NCI-H2196 (cell line): ENCODE results near the gene CLCN1.

Source experiments
- DNase-seq: peaks from one replicate; lab custom pipeline; 2025; ENCODE audit not compliant: unreplicated experiment; lab: John Stamatoyannopoulos, UW

CLCN1 gene

GRCh38 chr7:143395187-143396149 lies 79.6 kb downstream of the CLCN1 start:
- DNase-seq: no peak

DNA sequence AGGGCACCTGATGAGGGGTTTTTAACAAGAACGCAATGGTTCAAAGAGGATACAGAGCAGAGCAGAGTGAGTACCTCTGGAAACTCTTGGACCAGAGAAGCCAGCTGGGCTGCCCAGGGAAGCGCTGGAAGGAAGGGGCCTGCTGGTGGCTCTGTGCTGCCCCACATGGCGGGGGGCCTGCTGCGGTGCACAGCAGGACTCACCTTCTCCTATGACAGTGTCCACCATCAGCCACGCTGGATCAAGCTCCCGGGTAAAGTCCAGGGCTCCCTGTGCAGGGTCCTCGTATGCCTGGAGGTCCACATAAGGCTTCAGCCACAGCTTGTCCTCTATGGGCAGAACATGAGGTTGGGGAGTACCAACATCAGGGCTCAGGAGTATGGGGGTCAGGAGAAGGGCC lies 80.3 kb downstream of the CLCN1 start:
- no peak for DNase-seq

DNA sequence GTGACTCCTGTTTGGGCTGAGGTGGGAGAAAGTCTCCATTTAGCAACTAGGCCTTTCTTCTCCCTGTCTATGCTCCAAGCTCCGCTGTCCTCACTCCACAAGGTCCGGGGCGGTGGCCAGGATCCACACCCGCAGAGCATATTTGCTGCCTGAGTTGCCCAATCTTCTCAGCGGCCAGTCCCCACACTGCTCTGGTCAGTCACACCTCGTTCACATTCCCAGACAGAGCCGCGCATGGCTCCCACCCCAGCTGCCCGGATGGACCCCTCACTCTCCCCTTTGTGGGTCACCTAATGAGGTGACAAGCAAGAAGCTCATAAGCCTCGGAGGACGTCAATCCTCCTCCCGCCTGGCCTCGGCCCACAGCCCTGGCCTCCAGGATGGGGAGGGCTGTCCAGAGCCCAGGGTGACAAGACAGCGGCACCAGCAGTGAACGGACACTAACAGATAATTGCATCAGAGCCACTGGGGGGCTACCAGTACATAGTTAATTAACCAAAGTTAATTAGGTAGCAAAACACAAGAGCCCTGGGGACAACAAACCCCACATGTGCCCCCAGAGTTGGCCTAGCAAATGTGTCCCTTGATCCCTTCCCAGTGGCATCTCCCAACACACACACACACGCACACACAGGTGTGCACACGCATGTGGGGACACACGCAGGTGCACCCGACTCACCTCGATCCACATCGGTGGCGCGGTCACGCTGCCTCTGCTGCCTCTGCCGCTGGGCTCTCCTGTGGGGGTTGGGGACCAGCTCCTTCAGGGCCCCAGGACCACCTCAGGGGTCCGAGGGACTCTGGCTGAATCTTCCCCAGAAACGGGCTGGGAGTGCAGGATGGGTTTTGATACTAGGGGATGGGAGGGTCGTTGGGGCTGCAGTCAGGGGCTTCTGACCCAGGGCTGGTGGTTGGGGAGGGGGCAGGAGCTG lies 81.0 kb downstream of the CLCN1 start:
- no peak for DNase-seq

DNA sequence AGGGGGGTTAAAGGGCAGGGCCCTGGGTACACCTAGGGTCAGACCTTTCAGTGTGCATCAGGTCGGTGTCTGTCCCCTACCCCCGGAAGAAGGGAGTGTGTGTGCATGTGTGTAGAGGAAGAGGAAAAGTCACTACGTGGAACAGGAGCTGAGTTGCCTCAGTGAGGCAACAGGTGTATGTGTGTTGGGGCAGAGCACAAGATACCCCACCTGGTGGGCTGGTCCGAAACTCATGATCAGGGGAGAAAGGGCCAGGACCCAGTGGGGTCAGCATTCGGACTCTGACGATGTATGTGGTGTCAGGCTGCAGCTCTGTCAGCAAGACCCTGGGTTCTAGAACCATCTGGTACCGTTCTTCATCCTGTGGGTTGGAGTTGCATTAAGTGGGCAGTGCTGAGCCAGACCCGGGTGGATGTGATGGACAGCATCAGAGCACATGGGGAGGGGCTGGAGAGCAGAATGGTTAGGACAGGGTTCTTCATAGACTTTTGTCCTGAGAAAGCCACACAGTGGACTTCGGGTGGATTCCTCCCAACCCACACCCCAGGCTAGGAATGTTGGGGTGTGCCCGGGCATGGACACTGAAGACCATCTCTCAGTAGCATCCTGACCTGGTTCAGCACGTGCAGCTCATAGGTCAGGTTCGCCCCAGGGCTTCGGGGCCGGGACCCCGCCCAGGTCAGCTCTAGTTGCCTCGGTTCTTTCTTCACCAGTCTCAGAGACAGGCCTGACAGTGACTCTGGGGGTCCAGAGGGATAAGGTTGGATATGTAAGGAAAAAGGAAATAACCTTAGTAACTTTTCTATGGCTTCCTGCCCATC lies 82.0 kb downstream of the CLCN1 start:
- no peak for DNase-seq

- no peak for DNase-seq
Measured at GRCh38 chr7:143398616-143399015, 82.7 kb downstream of the CLCN1 start.

- no peak for DNase-seq
Measured at GRCh38 chr7:143399151-143399550, 83.2 kb downstream of the CLCN1 start.

GRCh38 chr7:143399642-143400041 lies 83.7 kb downstream of the CLCN1 start:
- DNase-seq: no peak

DNA sequence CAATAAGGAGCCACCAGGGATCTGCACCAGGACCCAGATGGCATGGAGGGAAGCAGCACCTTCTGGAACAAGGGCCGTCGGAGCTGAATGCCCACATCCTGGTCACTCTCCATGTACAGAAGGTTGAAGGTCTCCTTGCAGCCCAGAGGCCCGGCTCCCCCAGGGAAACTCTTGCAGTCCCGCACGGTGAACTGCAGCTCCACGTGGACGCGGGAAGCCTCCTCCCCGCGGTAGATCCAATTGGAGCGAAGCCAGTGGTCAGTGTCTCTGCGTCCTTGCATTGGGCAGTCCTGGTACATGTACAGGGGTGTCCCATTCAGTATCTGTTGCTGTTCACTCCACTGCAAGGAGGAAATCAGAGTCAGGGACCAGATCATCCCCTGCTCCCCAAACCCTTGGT lies 85.4 kb downstream of the CLCN1 start:
- DNase-seq: no peak
